Measurements from ENCODE around the gene ZNF407.

ZNF407 gene

DNA sequence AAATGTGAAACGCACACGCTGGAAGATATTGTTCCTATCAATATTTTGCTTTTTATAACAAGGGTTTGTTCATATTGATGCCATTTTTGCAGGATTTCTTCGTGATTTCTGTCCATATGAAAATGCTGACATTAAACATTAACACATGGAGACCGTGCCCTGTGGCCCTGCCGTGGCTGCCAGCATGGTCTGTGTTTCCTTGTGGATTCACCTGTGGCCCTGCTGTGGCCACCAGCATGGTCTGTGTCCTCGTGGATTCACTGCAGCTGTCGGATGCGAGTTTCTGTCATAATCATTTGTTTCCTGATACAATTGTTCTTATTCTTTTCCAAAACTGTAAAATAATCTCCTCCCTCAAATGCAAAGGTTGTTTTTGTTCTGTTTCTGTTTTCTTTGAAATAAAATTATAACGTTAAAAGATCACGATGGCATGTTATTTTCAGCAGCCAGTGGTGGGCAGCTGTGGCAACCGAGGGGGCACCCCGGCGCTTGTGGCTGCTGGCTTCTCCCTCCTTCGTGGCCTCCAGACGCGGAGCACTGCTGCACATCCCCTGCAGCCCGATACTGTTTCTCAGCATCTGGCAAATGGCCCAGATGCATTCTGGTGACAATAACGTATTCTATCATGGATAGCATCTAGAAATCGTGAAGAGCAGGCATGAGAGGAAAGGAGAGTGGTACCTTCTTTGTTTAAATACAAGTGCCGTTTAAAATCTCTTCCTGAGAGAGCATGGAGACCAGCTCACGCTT, 467.8 kb downstream of the ZNF407 start:
- no peak for TF ChIP-seq NFIC (IDR thresholded peaks at IDR 0.05)
- TF ChIP-seq EP300 (IDR thresholded peaks at IDR 0.05; ENCODE audit: borderline replicate concordance) = no peak
- no peak for TF ChIP-seq EGR1 (IDR thresholded peaks at IDR 0.05)
- no peak for TF ChIP-seq ZBTB7A (IDR thresholded peaks at IDR 0.05; ENCODE audit: low read depth)
- TF ChIP-seq FOXM1 (IDR thresholded peaks at IDR 0.05; ENCODE audit: borderline replicate concordance, low read depth) = no peak
- TF ChIP-seq YY1 (IDR thresholded peaks at IDR 0.05; ENCODE audit: low read depth) = no peak
- TF ChIP-seq RAD21 (IDR thresholded peaks at IDR 0.05; ENCODE audit: low read depth) = no peak
- TF ChIP-seq CREB1 (IDR thresholded peaks at IDR 0.05; ENCODE audit: low read depth) = no peak
- TF ChIP-seq, protein P1, sequence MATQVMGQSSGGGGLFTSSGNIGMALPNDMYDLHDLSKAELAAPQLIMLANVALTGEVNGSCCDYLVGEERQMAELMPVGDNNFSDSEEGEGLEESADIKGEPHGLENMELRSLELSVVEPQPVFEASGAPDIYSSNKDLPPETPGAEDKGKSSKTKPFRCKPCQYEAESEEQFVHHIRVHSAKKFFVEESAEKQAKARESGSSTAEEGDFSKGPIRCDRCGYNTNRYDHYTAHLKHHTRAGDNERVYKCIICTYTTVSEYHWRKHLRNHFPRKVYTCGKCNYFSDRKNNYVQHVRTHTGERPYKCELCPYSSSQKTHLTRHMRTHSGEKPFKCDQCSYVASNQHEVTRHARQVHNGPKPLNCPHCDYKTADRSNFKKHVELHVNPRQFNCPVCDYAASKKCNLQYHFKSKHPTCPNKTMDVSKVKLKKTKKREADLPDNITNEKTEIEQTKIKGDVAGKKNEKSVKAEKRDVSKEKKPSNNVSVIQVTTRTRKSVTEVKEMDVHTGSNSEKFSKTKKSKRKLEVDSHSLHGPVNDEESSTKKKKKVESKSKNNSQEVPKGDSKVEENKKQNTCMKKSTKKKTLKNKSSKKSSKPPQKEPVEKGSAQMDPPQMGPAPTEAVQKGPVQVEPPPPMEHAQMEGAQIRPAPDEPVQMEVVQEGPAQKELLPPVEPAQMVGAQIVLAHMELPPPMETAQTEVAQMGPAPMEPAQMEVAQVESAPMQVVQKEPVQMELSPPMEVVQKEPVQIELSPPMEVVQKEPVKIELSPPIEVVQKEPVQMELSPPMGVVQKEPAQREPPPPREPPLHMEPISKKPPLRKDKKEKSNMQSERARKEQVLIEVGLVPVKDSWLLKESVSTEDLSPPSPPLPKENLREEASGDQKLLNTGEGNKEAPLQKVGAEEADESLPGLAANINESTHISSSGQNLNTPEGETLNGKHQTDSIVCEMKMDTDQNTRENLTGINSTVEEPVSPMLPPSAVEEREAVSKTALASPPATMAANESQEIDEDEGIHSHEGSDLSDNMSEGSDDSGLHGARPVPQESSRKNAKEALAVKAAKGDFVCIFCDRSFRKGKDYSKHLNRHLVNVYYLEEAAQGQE (IDR thresholded peaks at IDR 0.05; ENCODE audit: low read depth) = no peak
- TF ChIP-seq, protein P2, sequence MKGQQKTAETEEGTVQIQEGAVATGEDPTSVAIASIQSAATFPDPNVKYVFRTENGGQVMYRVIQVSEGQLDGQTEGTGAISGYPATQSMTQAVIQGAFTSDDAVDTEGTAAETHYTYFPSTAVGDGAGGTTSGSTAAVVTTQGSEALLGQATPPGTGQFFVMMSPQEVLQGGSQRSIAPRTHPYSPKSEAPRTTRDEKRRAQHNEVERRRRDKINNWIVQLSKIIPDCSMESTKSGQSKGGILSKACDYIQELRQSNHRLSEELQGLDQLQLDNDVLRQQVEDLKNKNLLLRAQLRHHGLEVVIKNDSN (IDR thresholded peaks at IDR 0.05) = no peak
- TF ChIP-seq TCF12 (IDR thresholded peaks at IDR 0.05; ENCODE audit: low read depth) = no peak
- TF ChIP-seq, protein P3, sequence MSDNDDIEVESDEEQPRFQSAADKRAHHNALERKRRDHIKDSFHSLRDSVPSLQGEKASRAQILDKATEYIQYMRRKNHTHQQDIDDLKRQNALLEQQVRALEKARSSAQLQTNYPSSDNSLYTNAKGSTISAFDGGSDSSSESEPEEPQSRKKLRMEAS (IDR thresholded peaks at IDR 0.05) = no peak
- TF ChIP-seq TEAD4 (IDR thresholded peaks at IDR 0.05) = no peak
- no peak for TF ChIP-seq TAF1 (IDR thresholded peaks at IDR 0.05; ENCODE audit: low read depth)
- no peak for TF ChIP-seq CEBPB (IDR thresholded peaks at IDR 0.05)

DNA sequence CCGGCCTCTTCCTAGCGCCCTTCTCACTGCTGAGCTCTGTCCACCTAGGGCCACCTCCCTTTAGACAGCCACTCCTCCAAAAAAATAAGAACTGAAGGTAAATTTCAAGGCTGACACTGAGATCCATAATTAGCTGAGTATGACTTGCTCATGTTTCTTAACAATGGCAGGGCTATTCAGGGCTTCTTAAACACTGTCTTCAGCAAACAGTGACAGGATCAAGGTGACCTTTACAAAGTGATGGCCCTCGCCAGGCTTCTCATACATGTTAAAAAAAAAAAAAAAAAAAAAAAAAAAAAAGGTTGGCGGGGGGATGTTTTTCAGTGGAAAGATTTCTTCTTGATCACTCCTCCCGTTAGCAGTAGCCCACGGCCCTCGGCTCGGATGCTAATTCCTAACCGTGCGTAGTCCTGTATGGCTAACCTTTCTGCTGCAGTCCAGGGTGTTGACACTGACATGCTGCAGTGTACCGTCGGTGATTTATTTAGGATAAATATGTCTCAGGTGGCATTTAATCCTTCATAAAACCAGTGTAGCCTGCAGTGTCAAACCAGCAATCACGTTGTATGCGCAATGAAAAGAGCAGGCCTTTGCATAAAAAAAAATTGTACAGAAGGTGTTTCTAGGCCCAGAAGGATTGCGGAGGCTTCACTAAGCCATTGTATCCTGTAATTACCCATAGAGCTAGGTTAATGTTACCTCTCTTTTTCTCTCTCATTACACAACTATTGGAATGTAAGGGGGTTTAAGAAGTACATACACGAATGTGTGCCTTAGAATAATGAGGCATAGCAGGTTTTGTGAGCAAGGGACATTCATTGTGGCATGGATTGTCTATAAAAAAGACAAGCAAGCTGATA, 468.6 kb downstream of the ZNF407 start:
- TF ChIP-seq TCF12 (IDR thresholded peaks at IDR 0.05; ENCODE audit: low read depth) (no peak), YY1 (IDR thresholded peaks at IDR 0.05; ENCODE audit: low read depth) (no peak)
- TF ChIP-seq, protein P3 (IDR thresholded peaks at IDR 0.05) = no peak

DNA sequence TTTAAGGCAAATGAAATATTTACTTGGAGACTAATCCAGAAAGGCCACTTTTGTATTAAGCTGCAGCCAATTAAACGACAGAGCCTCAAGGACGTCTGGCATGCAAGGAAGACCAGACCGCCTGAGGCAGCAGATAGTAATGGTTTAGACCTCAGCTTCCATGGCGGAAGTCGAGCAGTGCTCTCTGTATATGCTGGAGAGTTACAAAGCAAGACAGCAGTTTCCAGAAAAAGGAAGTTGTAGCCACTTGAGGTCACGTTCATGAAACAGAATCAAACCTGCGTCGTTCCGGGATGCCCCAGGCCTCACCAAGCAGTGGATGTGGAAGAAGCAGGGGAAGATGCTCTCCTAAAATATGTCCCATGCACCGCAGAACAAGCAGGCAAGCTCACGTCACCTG, 469.3 kb downstream of the ZNF407 start:
- TF ChIP-seq, protein P1 (IDR thresholded peaks at IDR 0.05; ENCODE audit: low read depth) = no peak
- TF ChIP-seq FOXM1 (IDR thresholded peaks at IDR 0.05; ENCODE audit: borderline replicate concordance, low read depth) (no peak), TAF1 (IDR thresholded peaks at IDR 0.05; ENCODE audit: low read depth) (no peak), EGR1 (IDR thresholded peaks at IDR 0.05) (no peak), CEBPB (IDR thresholded peaks at IDR 0.05) (no peak), TCF12 (IDR thresholded peaks at IDR 0.05; ENCODE audit: low read depth) (no peak)
- TF ChIP-seq, protein P3 (IDR thresholded peaks at IDR 0.05) = no peak

DNA sequence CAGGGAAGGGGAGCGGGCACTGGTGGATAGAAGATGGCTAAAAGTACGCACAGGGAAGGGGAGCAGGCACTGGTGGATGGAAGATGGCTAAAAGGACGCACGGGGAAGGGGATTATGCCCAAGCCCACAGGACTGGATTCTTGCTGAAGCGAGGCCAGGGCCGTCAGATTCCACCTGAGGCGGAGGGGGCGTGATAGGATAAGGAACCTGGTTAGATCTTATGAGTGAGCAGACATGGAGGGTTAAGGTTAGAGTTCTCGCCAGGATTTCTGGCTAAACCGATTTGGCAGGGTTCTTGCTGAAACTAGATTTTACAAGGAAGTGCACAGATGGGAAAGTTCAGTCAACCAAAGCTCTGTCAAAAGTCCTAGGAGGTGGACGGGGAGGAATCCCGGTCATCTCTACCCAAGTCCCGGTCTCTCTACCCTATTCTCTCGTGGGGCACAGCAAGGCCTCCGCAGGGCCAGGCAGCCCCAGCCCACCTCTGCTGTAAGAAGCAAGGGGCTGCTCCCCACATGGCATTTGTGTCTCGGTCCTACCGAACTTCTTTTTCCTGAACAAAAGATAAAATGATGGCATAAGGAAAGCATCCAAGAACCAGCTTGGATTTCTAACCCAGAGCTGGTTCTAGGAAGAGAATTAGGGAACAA, 470.5 kb downstream of the ZNF407 start:
- TF ChIP-seq EP300 (IDR thresholded peaks at IDR 0.05; ENCODE audit: borderline replicate concordance) (no peak), FOXM1 (IDR thresholded peaks at IDR 0.05; ENCODE audit: borderline replicate concordance, low read depth) (no peak), TAF1 (IDR thresholded peaks at IDR 0.05; ENCODE audit: low read depth) (no peak), TEAD4 (IDR thresholded peaks at IDR 0.05) (no peak), CEBPB (IDR thresholded peaks at IDR 0.05) (no peak), EGR1 (IDR thresholded peaks at IDR 0.05) (no peak), CREB1 (IDR thresholded peaks at IDR 0.05; ENCODE audit: low read depth) (no peak), TCF12 (IDR thresholded peaks at IDR 0.05; ENCODE audit: low read depth) (no peak), RAD21 (IDR thresholded peaks at IDR 0.05; ENCODE audit: low read depth) (no peak), ZBTB7A (IDR thresholded peaks at IDR 0.05; ENCODE audit: low read depth) (no peak), NFIC (IDR thresholded peaks at IDR 0.05) (no peak), YY1 (IDR thresholded peaks at IDR 0.05; ENCODE audit: low read depth) (no peak)
- TF ChIP-seq, protein P2 (IDR thresholded peaks at IDR 0.05) = no peak
- TF ChIP-seq, protein P1 (IDR thresholded peaks at IDR 0.05; ENCODE audit: low read depth) = no peak
- TF ChIP-seq, protein P3 (IDR thresholded peaks at IDR 0.05) = no peak

All from Ishikawa (cell line).